22Rv1 (cell line): Measurements from ENCODE around the gene IFT80.
"Not testable (repeated sequence)": the region's sequence is repeated elsewhere in the genome, so short reads cannot be mapped to it uniquely, and the experiment has no call there.

Experiments
- H3K27ac ChIP-seq: fragments of 450-650 bp; 2 replicates; pipeline ENCODE4 v1.5.1; 2017
- CTCF ChIP-seq: fragments of 450-650 bp; IDR thresholded peaks from 2 replicates; pipeline ENCODE4 v1.5.1; 2017; ENCODE audit warnings: mild to moderate bottlenecking
- ZFX ChIP-seq: fragments of 450-650 bp; IDR thresholded peaks from 2 replicates; pipeline ENCODE4 v1.6.1; 2017; ENCODE audit warnings: antibody characterized with exemption, borderline replicate concordance

The IFT80 gene

GRCh38 chr3:160374472-160374871, 24.6 kb downstream of the IFT80 start:
- H3K27ac ChIP-seq, result no peak overlapping the region
- no peak for TF ChIP-seq CTCF
- no peak for TF ChIP-seq ZFX

- no peak overlapping the region for H3K27ac ChIP-seq
- no peak for TF ChIP-seq ZFX
- no peak for TF ChIP-seq CTCF
Observed at GRCh38 chr3:160373655-160374054, 25.4 kb downstream of the IFT80 start.

GRCh38 chr3:160372780-160373179, 26.2 kb downstream of the IFT80 start:
- TF ChIP-seq CTCF (no peak), ZFX (no peak)
- no peak overlapping the region for H3K27ac ChIP-seq

GRCh38 chr3:160370987-160371857, 27.8 kb downstream of the IFT80 start:
- no peak overlapping the region for H3K27ac ChIP-seq
- TF ChIP-seq CTCF (no peak), ZFX (no peak)

GRCh38 chr3:160369784-160370183, 29.2 kb downstream of the IFT80 start:
- no peak for TF ChIP-seq CTCF
- TF ChIP-seq ZFX, result no peak
- H3K27ac ChIP-seq, result no peak overlapping the region

- no peak for TF ChIP-seq CTCF
- TF ChIP-seq ZFX, result no peak
- no peak overlapping the region for H3K27ac ChIP-seq
Observed at GRCh38 chr3:160368804-160369203, 30.2 kb downstream of the IFT80 start.

GRCh38 chr3:160365869-160366522, 33.0 kb downstream of the IFT80 start:
- TF ChIP-seq CTCF (no peak), ZFX (no peak)
- no peak overlapping the region for H3K27ac ChIP-seq

- not testable (repeated sequence) for H3K27ac ChIP-seq
Observed at GRCh38 chr3:160362896-160363295, 36.1 kb downstream of the IFT80 start.
